Body of pancreas (tissue), 4 donors: Measurements from ENCODE around the gene ERCC3.

Experiments used
- CTCF ChIP-seq, 7 experiments: fragments of 450-650 bp in 4 of 7; fragments of 200-600 bp in 3 of 7; sonication (generic) in 3 of 7; IDR thresholded peaks; one replicate each; pipeline ENCODE4 v1.5.1; 2016 to 2019; ENCODE audit warnings: antibody characterized with exemption in 7 of 7
- POLR2A ChIP-seq, 3 donors: fragments of 450-650 bp; IDR thresholded peaks; one replicate each; pipeline ENCODE4 v1.6.1; 2016; ENCODE audit warnings: antibody characterized with exemption in 3 of 3, mild to moderate bottlenecking in 2 of 3

- TF ChIP-seq CTCF (IDR thresholded peaks at IDR 0.05) (no peak), POLR2A (IDR thresholded peaks at IDR 0.05) (no peak)
Observed at GRCh38 chr2:127343277-127343676, 49.3 kb upstream of the ERCC3 start.
